UCSD-AML1 (cell line): ENCODE results near the gene TIMM10B.
"Not testable (repeated sequence)": the region's sequence is repeated elsewhere in the genome, so short reads cannot be mapped to it uniquely, and the experiment has no call there.

Experiments
- DNase-seq: peaks from one replicate; lab custom pipeline; 2025; ENCODE audit not compliant: unreplicated experiment; lab: John Stamatoyannopoulos, UW

Gene TIMM10B

DNA sequence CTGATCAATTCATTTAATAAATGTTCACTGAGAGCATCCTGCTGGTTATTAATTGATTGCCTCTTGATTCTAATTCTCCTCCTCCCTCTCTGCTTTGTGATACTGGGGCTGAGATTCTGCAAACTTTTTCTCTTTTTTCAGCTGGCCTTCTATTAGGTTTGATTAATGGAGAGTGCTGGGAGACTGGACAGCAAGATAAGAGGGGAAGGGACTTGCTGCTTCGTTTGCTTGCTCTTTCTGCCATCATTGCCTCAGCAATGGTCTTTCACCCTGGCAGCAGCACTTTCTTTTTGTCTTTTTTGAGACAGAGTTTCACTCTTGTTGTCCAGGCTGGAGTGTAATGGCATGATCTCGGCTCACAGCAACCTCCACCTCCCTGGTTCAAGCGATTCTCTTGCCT, 22.9 kb downstream of the TIMM10B start:
- no peak for DNase-seq

- DNase-seq, result no peak
Measured at GRCh38 chr11:6505577-6506240, 24.4 kb downstream of the TIMM10B start.

- DNase-seq, result no peak
Measured at GRCh38 chr11:6516865-6517264, 35.6 kb downstream of the TIMM10B start.

GRCh38 chr11:6520265-6520664, 39.0 kb downstream of the TIMM10B start:
- DNase-seq, result no peak

GRCh38 chr11:6521946-6522345, 40.6 kb downstream of the TIMM10B start:
- not testable (repeated sequence) for DNase-seq

- no peak for DNase-seq
Measured at GRCh38 chr11:6523253-6523652, 42.0 kb downstream of the TIMM10B start.

DNA sequence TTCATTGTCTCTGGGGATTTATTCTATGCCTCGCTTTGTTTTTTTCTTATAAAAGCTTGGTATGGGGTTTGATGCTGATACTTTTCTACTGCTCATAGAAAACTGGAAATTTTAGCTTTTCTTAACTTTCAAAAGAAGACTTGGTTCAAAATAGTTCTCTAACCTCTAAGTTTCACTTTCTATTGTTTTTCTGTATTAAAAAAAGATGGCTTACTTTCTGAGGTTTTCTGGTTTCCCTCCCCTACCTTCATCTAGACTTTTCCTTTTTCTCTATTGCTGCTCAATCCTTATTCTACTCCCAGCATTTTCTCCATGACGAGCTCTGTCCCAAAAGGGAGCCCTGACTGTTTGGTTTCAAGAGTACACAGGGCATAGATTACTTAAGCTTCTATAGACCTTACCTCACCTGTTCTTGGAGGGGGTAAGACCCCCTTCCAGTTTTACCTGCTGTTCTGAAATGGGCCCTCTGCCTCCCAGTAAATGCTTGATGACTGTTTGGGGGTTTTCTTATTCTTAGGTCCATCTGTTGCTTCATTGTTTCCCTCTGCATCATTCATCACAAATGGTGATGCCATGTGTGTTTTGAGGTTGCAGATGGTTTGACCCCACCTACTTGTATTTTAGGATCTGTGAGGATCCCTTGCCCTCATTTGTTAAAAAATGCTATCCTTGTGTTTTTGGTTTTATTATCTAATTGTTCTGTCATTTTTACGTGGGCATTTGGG, 45.3 kb downstream of the TIMM10B start:
- no peak for DNase-seq

DNA sequence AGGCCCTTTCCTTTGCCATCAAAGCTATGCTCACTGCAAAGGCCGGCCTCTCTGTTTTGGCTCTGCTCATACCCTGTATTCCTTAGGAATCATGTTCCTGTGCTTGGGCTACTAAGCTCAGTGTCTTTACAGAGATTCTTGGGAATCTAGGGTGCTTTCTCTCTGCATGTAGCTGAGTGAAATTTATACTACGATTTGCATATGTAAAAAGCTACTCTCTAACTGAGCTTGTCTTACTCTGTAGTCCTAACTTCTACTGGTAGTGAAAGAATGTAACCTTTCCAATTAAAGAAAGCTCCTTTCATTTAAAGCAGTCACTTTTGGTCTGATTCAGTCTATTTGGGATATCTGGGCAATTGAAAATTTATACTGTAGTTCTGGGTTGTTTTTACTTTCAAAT, 48.0 kb downstream of the TIMM10B start:
- DNase-seq, result no peak

- no peak for DNase-seq
Measured at GRCh38 chr11:6530848-6531247, 49.5 kb downstream of the TIMM10B start.

DNA sequence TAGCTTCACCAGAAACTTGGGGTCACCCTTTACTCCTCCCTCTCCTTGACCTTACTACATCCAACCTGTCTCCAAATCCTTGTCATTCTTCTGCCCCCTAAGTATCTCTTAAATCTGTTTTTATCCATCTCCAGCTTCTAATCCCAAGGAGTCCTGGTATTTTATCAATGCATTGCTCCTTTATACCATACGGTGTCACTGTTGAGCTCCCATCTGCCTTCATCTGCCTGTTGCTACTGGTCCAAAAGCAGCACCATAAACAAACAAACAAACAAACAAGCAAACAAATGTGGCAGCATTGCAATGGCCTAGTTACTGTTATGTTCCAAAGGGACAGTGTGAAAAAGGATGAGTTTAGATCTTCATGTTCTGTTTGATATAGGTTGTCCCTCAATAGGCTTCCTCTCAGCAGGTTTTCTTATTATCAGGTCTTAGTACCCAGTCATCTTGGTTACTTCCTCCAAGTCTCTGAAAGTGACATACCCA, 50.0 kb downstream of the TIMM10B start:
- no peak for DNase-seq
